HCT116 (cell line): ENCODE results near the gene NAV1. TPM values are rescaled to one million over a fixed set of nuclear protein-coding genes. Genes with fewer than 3 reads are reported as not detected.

Experiments used
- ATAC-seq: fragments of 200-7000 bp; cut with Tn5 transposase; 2 replicates; pipeline ENCODE4 v1.9.1; 2020; ENCODE audit warnings: mild to moderate bottlenecking, moderate library complexity
- BruUV-seq: library from RNA; stranded (reverse); fragments of 400-500 nt; replicated peaks from 2 replicates; lab custom pipeline; 2021; lab: Mats Ljungman, UMichigan
- CTCF ChIA-PET: fragments of 300-600 bp; sonication (Branson Sonifier 250); formaldehyde crosslinking; loops from one replicate; lab custom pipeline; 2021; ENCODE audit warnings: antibody characterized with exemption; lab: Charles Lee
- POLR2A ChIA-PET: fragments of 300-600, 350-600 bp; sonication (Branson Sonifier 250); formaldehyde crosslinking; loops from one replicate; lab custom pipeline; 2021; ENCODE audit warnings: antibody characterized with exemption; lab: Charles Lee
- RAD21 ChIA-PET, 2 experiments: fragments of 300-600 bp; sonication (Branson Sonifier 250); formaldehyde crosslinking; loops; one replicate each; lab custom pipeline; 2023; ENCODE audit warnings: low total read pairs in 2 of 2; ENCODE audit not compliant: uncharacterized antibody in 2 of 2, unreplicated experiment in 2 of 2, low non-redundant PET in 1 of 2; lab: Charles Lee
- DNase-seq: peaks from one replicate; pipeline ENCODE4 v3.0.0-alpha.2; 2010; ENCODE audit warnings: low read depth, low spot score
- H2AFZ ChIP-seq: fragments of 200-600 bp; shearing (Covaris generic), sonication (generic); 2 replicates; pipeline ENCODE4 v1.6.1; 2017; ENCODE audit warnings: low read depth, mixed run types, mixed read lengths, antibody characterized with exemption, low read length; ENCODE audit not compliant: poor library complexity, severe bottlenecking
- H3K27ac ChIP-seq: 2 replicates; pipeline ENCODE4 v1.5.1; 2012; ENCODE audit warnings: low read depth, low read length
- H3K27me3 ChIP-seq: fragments of 200-600 bp; sonication (generic); 2 replicates; pipeline ENCODE4 v1.6.1; 2016; ENCODE audit warnings: mixed run types, low read length, mixed read lengths; ENCODE audit not compliant: insufficient read depth
- H3K36me3 ChIP-seq, 2 experiments: fragments of 200-500 bp in 1 of 2; fragments of 200-600 bp in 1 of 2; sonication (Bioruptor generic) in 1 of 2; sonication (generic) in 1 of 2; 2 replicates each; pipeline versions ENCODE4 v1.5.1 to v1.6.1; 2014 to 2016; ENCODE audit warnings: low read length in 2 of 2, inconsistent platforms in 1 of 2, mixed read lengths in 1 of 2, mixed run types in 1 of 2; ENCODE audit not compliant: insufficient read depth in 2 of 2, control insufficient read depth in 1 of 2
- H3K4me1 ChIP-seq, 2 experiments: fragments of 200-600 bp in 1 of 2; sonication (generic) in 1 of 2; 2 replicates each; pipeline versions ENCODE4 v1.5.1 to v1.6.1; 2012 to 2017; ENCODE audit warnings: low read length in 2 of 2, inconsistent platforms in 1 of 2, mild to moderate bottlenecking in 1 of 2, mixed read lengths in 1 of 2, mixed run types in 1 of 2, moderate library complexity in 1 of 2; ENCODE audit not compliant: insufficient read depth in 2 of 2, control insufficient read depth in 1 of 2
- H3K4me2 ChIP-seq: fragments of 200-600 bp; sonication (generic); 2 replicates; pipeline ENCODE4 v1.6.1; 2017; ENCODE audit warnings: mixed run types, low read length, mixed read lengths
- H3K4me3 ChIP-seq, 2 experiments: fragments of 200-600 bp in 1 of 2; sonication (generic) in 1 of 2; replicated peaks in 1 of 2; 2 replicates each; pipeline ENCODE4 v1.5.1; 2011 to 2016; ENCODE audit warnings: low read length in 2 of 2, control low read depth in 1 of 2, low read depth in 1 of 2, mild to moderate bottlenecking in 1 of 2, mixed read lengths in 1 of 2, mixed run types in 1 of 2
- H3K79me2 ChIP-seq: fragments of 200-600 bp; sonication (generic); 2 replicates; pipeline ENCODE4 v1.6.1; 2017; ENCODE audit warnings: mild to moderate bottlenecking, mixed run types, low read length, moderate library complexity, mixed read lengths; ENCODE audit not compliant: insufficient read depth
- H3K9ac ChIP-seq: fragments of 200-600 bp; sonication (generic); 2 replicates; pipeline ENCODE4 v1.6.1; 2016; ENCODE audit warnings: low read length, mixed read lengths
- H3K9me2 ChIP-seq: fragments of 200-600 bp; sonication (generic), shearing (Covaris generic); 2 replicates; pipeline ENCODE4 v1.6.1; 2017; ENCODE audit warnings: mixed run types, mild to moderate bottlenecking, moderate library complexity; ENCODE audit not compliant: insufficient read depth
- H3K9me3 ChIP-seq, 2 experiments: fragments of 200-500 bp in 1 of 2; fragments of 200-600 bp in 1 of 2; sonication (Bioruptor generic) in 1 of 2; sonication (generic) in 1 of 2; 2 replicates each; pipeline ENCODE4 v1.6.1; 2014 to 2017; ENCODE audit warnings: low read length in 2 of 2, mixed read lengths in 2 of 2, inconsistent platforms in 1 of 2, low read depth in 1 of 2, mild to moderate bottlenecking in 1 of 2, mixed run types in 1 of 2, moderate library complexity in 1 of 2; ENCODE audit not compliant: control insufficient read depth in 1 of 2, insufficient read depth in 1 of 2
- H4K20me1 ChIP-seq: fragments of 200-600 bp; sonication (generic), shearing (Covaris generic); 2 replicates; pipeline ENCODE4 v1.6.1; 2017; ENCODE audit warnings: mixed run types, mild to moderate bottlenecking, moderate library complexity; ENCODE audit not compliant: insufficient read depth
- ATF3 ChIP-seq: IDR thresholded peaks from 2 replicates; pipeline ENCODE4 v1.6.1; 2012
- CBX3 ChIP-seq: IDR thresholded peaks from 2 replicates; pipeline ENCODE4 v1.6.1; 2012; ENCODE audit warnings: low read depth
- EGR1 ChIP-seq: IDR thresholded peaks from 2 replicates; pipeline ENCODE4 v1.6.1; 2012; ENCODE audit warnings: low read depth
- ELF1 ChIP-seq: IDR thresholded peaks from 2 replicates; pipeline ENCODE4 v1.6.1; 2012; ENCODE audit warnings: low read depth, borderline replicate concordance
- EZH2 ChIP-seq: fragments of 200-600 bp; sonication (generic); IDR thresholded peaks from 2 replicates; pipeline ENCODE4 v1.6.1; 2017; ENCODE audit warnings: antibody characterized with exemption, mixed run types
- EZH2phosphoT487 ChIP-seq: fragments of 200-600 bp; IDR thresholded peaks from 2 replicates; pipeline ENCODE4 v1.6.1; 2018; ENCODE audit warnings: antibody characterized with exemption, borderline replicate concordance
- FOSL1 ChIP-seq: IDR thresholded peaks from 2 replicates; pipeline ENCODE4 v1.6.1; 2012; ENCODE audit warnings: low read depth
- JUND ChIP-seq: IDR thresholded peaks from 2 replicates; pipeline ENCODE4 v1.6.1; 2012
- POLR2AphosphoS5 ChIP-seq: IDR thresholded peaks from 2 replicates; pipeline ENCODE4 v1.6.1; 2011; ENCODE audit warnings: mild to moderate bottlenecking, low read depth, low read length, moderate library complexity
- RAD21 ChIP-seq: IDR thresholded peaks from 2 replicates; pipeline ENCODE4 v1.6.1; 2012; ENCODE audit warnings: low read depth, mild to moderate bottlenecking
- SP1 ChIP-seq: IDR thresholded peaks from 2 replicates; pipeline ENCODE4 v1.6.1; 2012; ENCODE audit warnings: low read depth
- TCF7L2 ChIP-seq: IDR thresholded peaks from 2 replicates; pipeline ENCODE4 v1.7.0; 2011; ENCODE audit warnings: borderline replicate concordance, inconsistent platforms; ENCODE audit not compliant: insufficient read depth, insufficient read length; ENCODE audit errors: extremely low read depth
- YY1 ChIP-seq: IDR thresholded peaks from 2 replicates; pipeline ENCODE4 v1.6.1; 2011; ENCODE audit warnings: low read length, low read depth, moderate library complexity, mild to moderate bottlenecking; ENCODE audit not compliant: insufficient replicate concordance; ENCODE audit errors: extremely low read depth
- ZBTB33 ChIP-seq: IDR thresholded peaks from 2 replicates; pipeline ENCODE4 v1.6.1; 2011; ENCODE audit warnings: mild to moderate bottlenecking, low read length, moderate library complexity; ENCODE audit not compliant: insufficient replicate concordance; ENCODE audit errors: extremely low read depth
- ZFX ChIP-seq: fragments of 450-650 bp; IDR thresholded peaks from 2 replicates; pipeline ENCODE4 v1.6.1; 2017
- ZNF274 ChIP-seq: fragments of 200-500 bp; sonication (Bioruptor generic); IDR thresholded peaks from 2 replicates; pipeline ENCODE4 v1.6.1; 2014; ENCODE audit warnings: mild to moderate bottlenecking, low read depth, low read length, inconsistent platforms
- intact Hi-C: fragments of 100-400 bp; cut with micrococcal nuclease; formaldehyde crosslinking; loops from 2 replicates; pipeline ENCODE4 v1.10.0; 2022
- total RNA-seq: library from RNA; stranded (reverse); gene quantifications from one replicate; pipeline ENCODE4 v1.2.1, GENCODE V29; 2021; ENCODE audit not compliant: unreplicated experiment
- TF ChIP-seq, protein P1 (sequence below), 3 experiments: fragments of 200-600 bp in 1 of 3; sonication (generic) in 1 of 3; IDR thresholded peaks in 2 of 3; conservative IDR thresholded peaks in 1 of 3; 2 replicates each; pipeline ENCODE4 v1.5.1; 2012 to 2017; ENCODE audit warnings: low read depth in 2 of 3, low read length in 2 of 3, antibody characterized with exemption in 1 of 3, borderline replicate concordance in 1 of 3, control low read depth in 1 of 3, mild to moderate bottlenecking in 1 of 3, mixed read lengths in 1 of 3, mixed run types in 1 of 3, moderate library complexity in 1 of 3; ENCODE audit not compliant: insufficient read depth in 1 of 3
- TF ChIP-seq, protein P2 (sequence below): IDR thresholded peaks from 2 replicates; pipeline ENCODE4 v1.6.1; 2012; ENCODE audit warnings: low read depth
- TF ChIP-seq, protein P3 (sequence below): IDR thresholded peaks from 2 replicates; pipeline ENCODE4 v1.6.1; 2012

NAV1 gene
- total RNA-seq, 1 experiment from 2014 or later, result 22.8 TPM

DNA sequence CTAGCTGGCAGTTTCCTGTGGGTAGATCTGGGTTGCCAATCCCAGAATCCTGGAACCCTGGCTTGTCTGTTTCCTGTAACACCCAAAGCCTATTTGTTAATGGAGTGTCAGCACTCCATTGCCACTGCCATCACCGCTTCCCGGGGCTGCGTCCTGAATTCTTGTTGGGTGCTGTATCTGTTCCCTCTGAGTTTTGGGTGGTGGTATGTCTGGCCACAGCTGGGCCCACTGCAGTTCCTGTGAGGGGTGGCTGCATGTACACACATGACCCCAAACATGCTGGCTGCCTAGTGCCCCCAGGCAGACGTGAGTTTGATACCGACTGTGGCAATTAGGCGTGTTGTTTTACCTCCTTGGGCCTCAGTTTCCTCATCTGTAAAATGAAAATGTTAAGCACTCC lies 29.3 kb downstream of the NAV1 start:
- ChIA-PET RAD21 (no interaction called here), POLR2A (no interaction called here), CTCF (no interaction called here)
- ATAC-seq (no peak), DNase-seq (no peak)
- no peak for TF ChIP-seq EGR1
- TF ChIP-seq EZH2, result no peak
- no peak for TF ChIP-seq ATF3
- TF ChIP-seq, protein P1, sequence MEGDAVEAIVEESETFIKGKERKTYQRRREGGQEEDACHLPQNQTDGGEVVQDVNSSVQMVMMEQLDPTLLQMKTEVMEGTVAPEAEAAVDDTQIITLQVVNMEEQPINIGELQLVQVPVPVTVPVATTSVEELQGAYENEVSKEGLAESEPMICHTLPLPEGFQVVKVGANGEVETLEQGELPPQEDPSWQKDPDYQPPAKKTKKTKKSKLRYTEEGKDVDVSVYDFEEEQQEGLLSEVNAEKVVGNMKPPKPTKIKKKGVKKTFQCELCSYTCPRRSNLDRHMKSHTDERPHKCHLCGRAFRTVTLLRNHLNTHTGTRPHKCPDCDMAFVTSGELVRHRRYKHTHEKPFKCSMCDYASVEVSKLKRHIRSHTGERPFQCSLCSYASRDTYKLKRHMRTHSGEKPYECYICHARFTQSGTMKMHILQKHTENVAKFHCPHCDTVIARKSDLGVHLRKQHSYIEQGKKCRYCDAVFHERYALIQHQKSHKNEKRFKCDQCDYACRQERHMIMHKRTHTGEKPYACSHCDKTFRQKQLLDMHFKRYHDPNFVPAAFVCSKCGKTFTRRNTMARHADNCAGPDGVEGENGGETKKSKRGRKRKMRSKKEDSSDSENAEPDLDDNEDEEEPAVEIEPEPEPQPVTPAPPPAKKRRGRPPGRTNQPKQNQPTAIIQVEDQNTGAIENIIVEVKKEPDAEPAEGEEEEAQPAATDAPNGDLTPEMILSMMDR (IDR thresholded peaks at IDR 0.05 in 2 of 3, conservative IDR thresholded peaks at IDR 0.05 in 1 of 3; ENCODE audit: borderline replicate concordance in 1 of 3, insufficient read depth in 1 of 3, low read depth in 2 of 3, low read length in 2 of 3), result no peak
- TF ChIP-seq, protein P2, sequence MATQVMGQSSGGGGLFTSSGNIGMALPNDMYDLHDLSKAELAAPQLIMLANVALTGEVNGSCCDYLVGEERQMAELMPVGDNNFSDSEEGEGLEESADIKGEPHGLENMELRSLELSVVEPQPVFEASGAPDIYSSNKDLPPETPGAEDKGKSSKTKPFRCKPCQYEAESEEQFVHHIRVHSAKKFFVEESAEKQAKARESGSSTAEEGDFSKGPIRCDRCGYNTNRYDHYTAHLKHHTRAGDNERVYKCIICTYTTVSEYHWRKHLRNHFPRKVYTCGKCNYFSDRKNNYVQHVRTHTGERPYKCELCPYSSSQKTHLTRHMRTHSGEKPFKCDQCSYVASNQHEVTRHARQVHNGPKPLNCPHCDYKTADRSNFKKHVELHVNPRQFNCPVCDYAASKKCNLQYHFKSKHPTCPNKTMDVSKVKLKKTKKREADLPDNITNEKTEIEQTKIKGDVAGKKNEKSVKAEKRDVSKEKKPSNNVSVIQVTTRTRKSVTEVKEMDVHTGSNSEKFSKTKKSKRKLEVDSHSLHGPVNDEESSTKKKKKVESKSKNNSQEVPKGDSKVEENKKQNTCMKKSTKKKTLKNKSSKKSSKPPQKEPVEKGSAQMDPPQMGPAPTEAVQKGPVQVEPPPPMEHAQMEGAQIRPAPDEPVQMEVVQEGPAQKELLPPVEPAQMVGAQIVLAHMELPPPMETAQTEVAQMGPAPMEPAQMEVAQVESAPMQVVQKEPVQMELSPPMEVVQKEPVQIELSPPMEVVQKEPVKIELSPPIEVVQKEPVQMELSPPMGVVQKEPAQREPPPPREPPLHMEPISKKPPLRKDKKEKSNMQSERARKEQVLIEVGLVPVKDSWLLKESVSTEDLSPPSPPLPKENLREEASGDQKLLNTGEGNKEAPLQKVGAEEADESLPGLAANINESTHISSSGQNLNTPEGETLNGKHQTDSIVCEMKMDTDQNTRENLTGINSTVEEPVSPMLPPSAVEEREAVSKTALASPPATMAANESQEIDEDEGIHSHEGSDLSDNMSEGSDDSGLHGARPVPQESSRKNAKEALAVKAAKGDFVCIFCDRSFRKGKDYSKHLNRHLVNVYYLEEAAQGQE, result no peak
- no peak for TF ChIP-seq SP1
- TF ChIP-seq JUND, result no peak
- TF ChIP-seq YY1, result no peak
- TF ChIP-seq ELF1, result no peak
- no peak for TF ChIP-seq ZFX
- no peak for TF ChIP-seq EZH2phosphoT487
- no peak for TF ChIP-seq POLR2AphosphoS5
- no peak for TF ChIP-seq ZBTB33
- TF ChIP-seq, protein P3, sequence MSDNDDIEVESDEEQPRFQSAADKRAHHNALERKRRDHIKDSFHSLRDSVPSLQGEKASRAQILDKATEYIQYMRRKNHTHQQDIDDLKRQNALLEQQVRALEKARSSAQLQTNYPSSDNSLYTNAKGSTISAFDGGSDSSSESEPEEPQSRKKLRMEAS, result no peak
- TF ChIP-seq FOSL1, result no peak
- TF ChIP-seq RAD21, result no peak
- TF ChIP-seq ZNF274, result no peak
- TF ChIP-seq TCF7L2, result no peak
- no peak for TF ChIP-seq CBX3
- Histone ChIP-seq H2AFZ (no peak overlapping the region), H3K9me3 (no peaks in the 10 kb centered on the region), H4K20me1 (no peaks in the 10 kb centered on the region), H3K36me3 (no peaks in the 10 kb centered on the region), H3K4me1 (no peaks in the 10 kb centered on the region), H3K9ac (no peak overlapping the region), H3K79me2 (no peaks in the 10 kb centered on the region), H3K27ac (no peak overlapping the region), H3K4me2 (no peak overlapping the region), H3K9me2 (no peaks in the 10 kb centered on the region), H3K4me3 (no peak overlapping the region), H3K27me3 (no peaks in the 10 kb centered on the region)
- no TSS peak for BruUV-seq
- intact Hi-C loops, result no loop called here
